ENCODE results near the gene RFX2.

The RFX2 gene

GRCh38 chr19:6047256-6047655 is 63.0 kb downstream of the RFX2 start:
- TF ChIP-seq, protein P1, sequence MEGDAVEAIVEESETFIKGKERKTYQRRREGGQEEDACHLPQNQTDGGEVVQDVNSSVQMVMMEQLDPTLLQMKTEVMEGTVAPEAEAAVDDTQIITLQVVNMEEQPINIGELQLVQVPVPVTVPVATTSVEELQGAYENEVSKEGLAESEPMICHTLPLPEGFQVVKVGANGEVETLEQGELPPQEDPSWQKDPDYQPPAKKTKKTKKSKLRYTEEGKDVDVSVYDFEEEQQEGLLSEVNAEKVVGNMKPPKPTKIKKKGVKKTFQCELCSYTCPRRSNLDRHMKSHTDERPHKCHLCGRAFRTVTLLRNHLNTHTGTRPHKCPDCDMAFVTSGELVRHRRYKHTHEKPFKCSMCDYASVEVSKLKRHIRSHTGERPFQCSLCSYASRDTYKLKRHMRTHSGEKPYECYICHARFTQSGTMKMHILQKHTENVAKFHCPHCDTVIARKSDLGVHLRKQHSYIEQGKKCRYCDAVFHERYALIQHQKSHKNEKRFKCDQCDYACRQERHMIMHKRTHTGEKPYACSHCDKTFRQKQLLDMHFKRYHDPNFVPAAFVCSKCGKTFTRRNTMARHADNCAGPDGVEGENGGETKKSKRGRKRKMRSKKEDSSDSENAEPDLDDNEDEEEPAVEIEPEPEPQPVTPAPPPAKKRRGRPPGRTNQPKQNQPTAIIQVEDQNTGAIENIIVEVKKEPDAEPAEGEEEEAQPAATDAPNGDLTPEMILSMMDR (IDR thresholded peaks at IDR 0.05), result no peak
- no peak for DNase-seq (ENCODE audit: low spot score)
- Histone ChIP-seq H3K27ac (no peak overlapping the region), H3K4me3 (no peak overlapping the region)

DNA sequence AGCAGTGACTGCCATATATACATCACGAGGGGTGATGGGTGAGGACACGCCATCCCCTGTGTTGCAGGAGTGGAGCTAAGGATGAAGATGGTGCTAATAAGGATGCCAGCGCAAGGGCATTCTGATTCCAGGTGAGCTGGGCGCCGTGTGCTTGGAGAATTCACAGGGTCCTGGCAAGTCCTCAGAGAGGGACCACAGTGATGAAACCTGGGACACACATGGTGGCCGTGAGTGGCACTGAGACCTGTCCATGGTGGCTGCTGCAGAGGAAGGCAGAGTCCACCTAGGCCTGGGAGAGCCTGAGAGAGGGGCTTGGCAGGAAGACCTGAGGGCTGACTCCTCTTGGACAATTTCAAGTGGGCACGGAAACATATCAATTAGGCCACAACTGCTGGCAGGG is 65.2 kb downstream of the RFX2 start:
- H3K4me3 ChIP-seq, result no peak overlapping the region
- TF ChIP-seq, protein P1 (IDR thresholded peaks at IDR 0.05), result no peak
- H3K27ac ChIP-seq, result no peak overlapping the region
- DNase-seq (ENCODE audit: low spot score), result no peak

DNA sequence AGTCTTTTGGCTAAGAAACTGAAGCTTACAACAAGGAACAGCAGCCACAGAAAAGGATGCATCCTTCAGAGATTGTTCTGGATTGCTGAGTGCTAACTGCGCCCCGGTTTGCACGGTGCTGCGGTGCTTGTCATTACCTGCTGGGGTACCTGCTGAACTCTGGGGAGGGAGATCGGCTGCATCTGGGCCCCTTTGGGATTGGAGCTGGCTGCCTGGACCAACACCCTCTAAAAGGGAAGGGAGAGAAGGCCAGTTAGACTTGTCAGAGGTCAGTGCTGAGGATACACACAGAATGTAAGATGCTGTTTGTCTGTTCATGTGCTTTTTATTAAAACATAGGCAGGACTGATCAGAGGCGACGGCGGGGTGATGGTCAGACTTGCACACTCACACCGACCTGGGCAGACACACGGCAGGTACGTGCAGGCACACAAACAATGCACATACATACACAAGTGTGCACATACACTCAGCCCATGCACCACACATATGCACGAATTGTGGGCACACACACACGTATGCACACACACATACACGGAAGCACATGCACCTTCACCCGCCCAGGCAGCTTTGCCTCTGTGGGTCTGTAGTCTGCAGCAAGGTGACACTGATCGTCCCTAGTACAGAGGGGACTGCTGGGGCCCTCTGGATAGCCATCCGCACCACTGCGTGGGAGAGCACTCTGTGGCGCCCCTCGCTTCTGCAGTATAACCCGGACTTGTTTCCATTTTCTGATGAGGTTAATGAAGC is 66.1 kb downstream of the RFX2 start:
- no peak for DNase-seq (ENCODE audit: low spot score)
- no peak overlapping the region for H3K27ac ChIP-seq
- no peak overlapping the region for H3K4me3 ChIP-seq
- TF ChIP-seq, protein P1 (IDR thresholded peaks at IDR 0.05), result no peak

- Histone ChIP-seq H3K4me3 (no peak overlapping the region), H3K27ac (no peak overlapping the region)
- no peak for DNase-seq (ENCODE audit: low spot score)
- TF ChIP-seq, protein P1 (IDR thresholded peaks at IDR 0.05), result peak; percentile 4
Observed at GRCh38 chr19:6042776-6043726, 67.2 kb downstream of the RFX2 start.

DNA sequence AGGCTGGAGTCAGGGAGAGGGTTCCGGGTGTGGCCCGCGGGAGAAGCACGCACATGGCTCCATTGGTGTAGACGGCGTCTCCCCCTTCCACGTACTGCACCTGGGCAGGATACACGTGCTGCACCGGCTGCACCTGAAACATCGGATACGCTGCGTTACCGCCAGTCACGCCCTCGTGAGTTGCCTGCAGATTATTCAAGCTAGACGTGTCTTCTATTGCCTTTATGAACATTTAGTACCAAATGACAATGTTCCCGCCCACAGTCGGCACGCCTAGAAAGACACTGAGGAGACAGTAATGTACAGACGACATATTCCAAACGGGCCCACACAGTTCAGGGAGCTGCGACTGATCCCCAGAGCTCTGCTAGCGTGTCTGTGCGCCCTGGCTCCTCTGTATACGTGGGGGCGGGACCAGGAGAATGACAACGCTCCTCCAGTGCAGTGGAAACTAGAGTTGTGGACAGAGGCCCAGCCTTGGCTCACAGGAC is 68.3 kb downstream of the RFX2 start:
- Histone ChIP-seq H3K4me3 (no peak overlapping the region), H3K27ac (no peak overlapping the region)
- TF ChIP-seq, protein P1 (IDR thresholded peaks at IDR 0.05), result no peak
- DNase-seq (ENCODE audit: low spot score), result no peak

- no peak overlapping the region for H3K4me3 ChIP-seq
- TF ChIP-seq, protein P1 (IDR thresholded peaks at IDR 0.05), result no peak
- H3K27ac ChIP-seq, result no peak overlapping the region
- DNase-seq (ENCODE audit: low spot score), result peak; percentile 55
Observed at GRCh38 chr19:6041071-6041470, 69.2 kb downstream of the RFX2 start.
